Activated CD4-positive, alpha-beta T cell treated with anti-CD3 and anti-CD28 coated beads, Interleukin-10, Interleukin-2, amounts not matched to agents 100 ng/mL and 50 ng/mL, durations not matched to agents 16 hours and 8 hours (primary cell): ENCODE results near the gene MIPOL1.
"Not testable (repeated sequence)": the region's sequence is repeated elsewhere in the genome, so short reads cannot be mapped to it uniquely, and the experiment has no call there.

Experiments used
- DNase-seq: peaks from one replicate; pipeline ENCODE4 v3.0.0-alpha.2; 2020

MIPOL1 gene

DNA sequence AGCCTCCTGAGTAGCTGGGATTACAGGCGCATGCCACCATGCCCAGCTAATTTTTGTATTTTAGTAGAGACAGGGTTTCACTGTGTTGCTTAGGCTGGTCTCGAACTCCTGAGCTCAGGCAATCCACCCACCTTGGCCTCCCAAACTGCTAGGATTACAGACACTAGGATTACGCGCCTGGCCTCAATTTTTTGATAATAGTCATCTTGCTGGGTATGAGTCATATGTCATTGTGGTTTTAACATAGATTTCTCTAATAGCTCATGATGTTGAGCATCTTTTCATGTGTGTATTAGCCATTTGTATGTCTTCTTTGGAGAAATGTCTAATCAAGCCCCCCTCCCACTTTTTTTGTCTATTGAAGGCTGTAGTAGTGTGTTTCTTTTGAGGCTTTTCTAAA, 38.3 kb downstream of the MIPOL1 start:
- DNase-seq: not testable (repeated sequence)

DNA sequence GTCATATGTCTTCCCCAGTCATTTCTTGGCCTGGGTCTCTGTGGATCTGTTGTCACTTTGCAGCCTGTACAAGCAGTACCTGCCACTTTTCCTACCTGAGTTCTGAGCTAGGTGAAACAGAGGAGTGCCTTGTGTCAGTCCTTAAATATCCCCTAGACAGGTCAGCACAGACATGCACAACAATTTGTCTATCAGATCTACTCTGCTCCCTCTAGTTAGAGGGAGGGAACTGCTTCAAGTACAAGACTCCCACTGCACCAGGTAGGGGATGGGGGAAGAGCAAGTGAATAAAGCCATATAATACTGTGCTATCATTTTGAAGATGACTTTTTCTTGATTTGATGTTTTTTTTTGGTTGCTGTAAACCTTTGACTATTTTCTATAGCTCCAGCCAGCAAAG, 39.4 kb downstream of the MIPOL1 start:
- no peak for DNase-seq

DNA sequence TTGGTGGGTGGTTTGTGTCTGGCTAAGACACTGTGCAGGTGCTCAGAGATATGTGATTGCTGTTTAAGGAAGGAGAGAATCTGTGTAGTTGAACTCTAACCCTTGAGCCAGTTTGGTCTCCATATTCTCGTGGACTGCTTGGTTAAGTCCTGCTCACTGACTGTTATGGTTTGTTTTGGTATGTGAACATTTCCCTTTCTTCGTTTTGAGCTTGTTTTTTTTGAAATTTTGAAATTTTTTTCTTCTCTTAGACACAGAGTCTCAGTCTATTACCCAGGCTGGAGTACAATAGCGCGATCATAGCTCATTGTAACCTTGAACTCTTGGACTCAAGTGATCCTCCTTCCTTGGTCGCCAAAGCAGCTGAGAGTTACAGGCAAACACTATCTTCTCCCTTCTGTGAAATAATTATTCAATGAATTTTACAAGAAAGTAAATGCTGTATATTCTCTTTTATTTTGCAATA, 40.0 kb downstream of the MIPOL1 start:
- no peak for DNase-seq

DNA sequence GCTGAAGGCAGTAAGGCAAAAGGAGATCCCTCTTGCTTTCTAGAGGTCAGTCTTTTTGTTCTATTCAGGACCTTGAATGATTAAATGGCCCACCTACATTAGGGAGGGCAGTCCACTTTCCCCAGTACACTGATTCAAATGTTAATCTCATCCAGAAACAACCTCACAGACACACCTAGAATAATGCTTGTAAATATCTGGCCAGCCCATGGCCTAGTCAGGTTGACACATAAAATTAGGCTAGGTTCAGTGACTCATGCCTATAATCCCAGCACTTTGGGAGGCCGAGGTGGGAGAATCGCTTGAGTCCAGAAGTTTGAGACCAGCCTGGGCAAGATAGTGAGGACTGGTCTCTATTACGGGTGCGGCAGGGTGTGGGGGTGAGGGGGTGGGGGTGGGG, 43.5 kb downstream of the MIPOL1 start:
- no peak for DNase-seq

DNA sequence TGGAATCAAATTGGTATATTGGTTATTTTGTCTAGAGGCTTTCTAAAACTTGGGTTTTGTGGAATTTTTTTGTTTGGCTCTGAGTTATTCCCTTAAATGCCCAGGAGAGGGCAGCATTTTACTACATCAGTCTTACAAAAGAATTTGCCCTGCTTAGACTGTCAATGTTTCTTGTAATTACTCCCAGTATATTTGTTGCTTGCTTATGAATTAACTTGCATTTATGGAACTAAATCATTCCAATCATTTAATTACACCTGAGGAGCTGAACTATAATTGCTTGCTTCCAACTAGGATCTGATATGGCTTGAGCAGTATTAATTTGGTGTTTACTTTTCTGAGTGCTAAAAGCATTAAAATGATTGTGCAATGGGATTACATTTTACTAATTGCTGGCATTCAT, 48.7 kb downstream of the MIPOL1 start:
- DNase-seq: peak; percentile 7

DNA sequence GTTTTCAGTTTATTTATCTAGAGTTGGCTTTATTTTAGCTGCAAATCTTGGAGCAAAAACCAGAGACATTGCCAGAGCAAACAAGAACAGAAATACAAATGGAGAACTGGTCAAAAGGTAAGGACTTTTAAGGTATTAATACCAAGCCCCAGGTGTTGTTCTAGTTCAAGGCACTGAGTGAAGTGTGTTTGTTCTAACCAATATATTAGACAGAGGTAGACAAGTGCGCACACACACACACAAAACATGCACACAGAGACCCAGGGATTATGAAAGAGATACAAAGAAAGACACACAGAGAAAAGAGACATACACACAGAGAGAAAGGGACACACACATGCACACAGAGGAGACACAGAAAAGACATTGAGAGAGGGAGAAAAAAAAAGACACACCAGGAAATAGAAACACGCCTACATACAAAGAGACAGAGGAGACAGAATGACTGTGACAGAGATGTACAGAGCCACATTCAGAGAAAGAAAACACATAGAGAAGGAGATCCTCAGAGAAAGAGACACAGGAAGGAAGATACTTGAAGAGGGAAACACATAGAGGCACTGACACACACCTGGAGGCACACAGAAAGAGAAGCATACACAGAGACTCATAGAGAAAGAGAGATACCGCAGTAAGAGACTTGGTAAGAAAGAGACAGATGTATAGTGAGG, 50.2 kb downstream of the MIPOL1 start:
- no peak for DNase-seq

DNA sequence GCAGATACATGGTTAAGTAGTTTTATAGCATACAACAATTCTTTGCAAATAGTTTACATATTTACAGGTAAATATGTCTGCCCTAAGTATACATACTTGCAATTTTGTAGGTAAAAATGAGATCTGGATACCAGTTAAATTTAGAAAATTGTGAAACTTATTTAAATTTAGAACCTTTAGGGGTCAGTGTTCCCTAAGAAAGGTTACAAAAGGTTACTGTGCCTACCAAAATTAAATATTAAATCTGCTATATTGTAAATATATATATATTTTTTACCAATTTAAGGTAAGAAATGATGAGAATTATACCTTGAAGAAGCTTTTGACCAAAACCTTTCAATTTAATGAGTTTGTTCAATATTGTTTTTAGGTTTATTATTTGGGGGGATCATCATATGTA, 54.0 kb downstream of the MIPOL1 start:
- no peak for DNase-seq

DNA sequence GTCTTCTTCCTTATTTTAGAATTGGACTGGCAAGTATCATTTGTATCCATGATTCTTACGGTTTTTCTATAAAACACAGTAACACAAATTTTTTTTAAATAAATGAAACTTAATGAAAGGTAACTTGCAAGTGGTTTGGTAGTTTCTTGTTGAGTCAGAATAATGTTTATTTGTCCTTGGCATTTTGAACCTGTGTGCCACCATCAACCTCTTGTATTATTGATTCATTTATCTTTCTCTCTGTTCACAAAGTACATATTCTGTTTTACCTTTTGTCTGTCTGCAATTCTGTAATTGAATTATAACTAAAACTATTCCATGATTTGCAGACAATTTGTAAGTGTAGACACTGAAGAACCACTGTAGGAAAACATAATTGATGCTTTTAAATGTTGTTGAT, 54.7 kb downstream of the MIPOL1 start:
- DNase-seq: no peak

DNA sequence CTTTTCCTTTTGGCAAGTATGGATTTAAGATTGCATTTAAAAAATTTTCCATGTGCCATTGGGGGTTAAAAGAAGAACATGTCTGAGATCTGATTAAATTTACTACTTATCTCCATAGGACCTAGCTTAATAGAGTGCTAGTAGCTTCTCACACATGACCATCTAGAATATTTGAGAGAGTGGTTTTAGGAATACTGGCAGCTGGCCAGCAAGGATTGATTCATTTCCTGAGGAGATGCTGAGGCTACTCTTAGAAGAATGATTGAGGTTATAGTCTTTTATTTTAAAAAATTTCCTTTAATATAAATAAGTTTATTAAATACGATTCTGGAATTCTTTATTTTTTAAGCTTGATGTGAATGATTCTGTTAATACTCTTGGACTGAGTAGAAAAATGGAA, 56.2 kb downstream of the MIPOL1 start:
- no peak for DNase-seq

DNA sequence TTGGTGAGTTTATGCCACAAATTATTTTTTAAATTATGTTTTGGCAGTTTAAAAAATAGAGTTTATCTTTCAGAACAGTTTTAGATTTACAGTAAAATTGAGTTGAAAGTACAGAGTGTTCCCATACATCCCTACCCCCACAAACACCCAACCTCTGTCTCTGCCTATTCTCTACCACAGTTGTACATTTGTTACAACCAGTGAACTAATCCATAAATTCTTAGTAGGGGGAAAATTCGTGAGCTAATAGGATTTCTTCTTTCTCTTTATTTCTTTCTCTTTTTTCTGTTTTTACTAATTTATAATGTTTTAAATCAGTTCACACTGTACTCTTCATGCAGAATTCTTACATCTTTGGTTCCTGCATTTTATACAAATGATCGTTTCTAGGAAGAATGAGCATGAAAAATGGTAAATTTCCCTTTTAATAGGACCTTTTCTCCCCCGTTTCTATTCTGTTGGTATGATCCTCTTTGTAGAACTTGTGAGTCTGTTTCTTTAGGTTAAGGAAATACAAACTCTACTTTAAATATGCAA, 56.7 kb downstream of the MIPOL1 start:
- no peak for DNase-seq

DNA sequence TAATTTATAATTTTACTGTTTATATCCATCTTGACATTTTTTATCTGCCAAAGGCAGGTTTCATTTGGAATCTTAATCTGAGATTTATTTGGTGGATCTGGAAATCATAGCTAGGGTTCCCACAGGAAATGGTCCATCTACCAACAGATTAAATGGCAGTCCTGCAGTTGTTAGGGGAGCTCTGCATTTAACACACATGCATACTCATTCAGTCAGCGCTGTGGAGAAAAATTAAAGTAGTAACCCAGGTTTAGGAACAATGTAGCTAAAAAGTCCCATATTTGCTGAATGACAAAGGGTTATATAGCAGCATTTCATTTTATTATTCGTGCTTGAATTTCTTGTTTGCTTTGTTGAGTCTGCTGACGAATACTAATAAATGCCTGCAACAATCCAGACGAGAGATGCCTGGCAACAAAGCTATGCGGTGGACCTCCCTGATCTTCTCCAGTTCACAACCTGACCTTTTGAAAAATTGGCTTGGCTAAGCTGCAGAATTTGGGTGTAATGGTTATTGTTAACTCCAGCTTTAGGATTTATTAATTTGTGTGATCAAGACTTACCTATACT, 59.8 kb downstream of the MIPOL1 start:
- no peak for DNase-seq

DNA sequence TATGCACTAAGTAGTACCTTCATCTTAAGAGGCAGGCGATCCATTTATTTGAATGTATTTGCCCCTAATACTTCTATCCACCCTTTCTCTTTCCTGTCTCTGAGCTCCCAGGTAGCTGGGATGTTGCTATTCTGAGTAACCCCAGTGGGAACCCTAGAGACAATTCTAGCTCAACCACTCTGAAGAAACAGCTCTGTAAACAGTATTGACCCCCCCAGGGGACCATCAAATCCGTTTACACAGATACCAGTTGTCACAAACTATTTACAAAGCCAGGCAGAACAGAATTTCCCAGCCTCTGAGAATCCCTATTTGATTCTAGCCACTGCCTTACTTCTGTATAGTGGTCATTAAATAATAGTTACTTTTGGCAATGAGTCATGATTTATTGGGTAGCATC, 64.9 kb downstream of the MIPOL1 start:
- DNase-seq: no peak

DNA sequence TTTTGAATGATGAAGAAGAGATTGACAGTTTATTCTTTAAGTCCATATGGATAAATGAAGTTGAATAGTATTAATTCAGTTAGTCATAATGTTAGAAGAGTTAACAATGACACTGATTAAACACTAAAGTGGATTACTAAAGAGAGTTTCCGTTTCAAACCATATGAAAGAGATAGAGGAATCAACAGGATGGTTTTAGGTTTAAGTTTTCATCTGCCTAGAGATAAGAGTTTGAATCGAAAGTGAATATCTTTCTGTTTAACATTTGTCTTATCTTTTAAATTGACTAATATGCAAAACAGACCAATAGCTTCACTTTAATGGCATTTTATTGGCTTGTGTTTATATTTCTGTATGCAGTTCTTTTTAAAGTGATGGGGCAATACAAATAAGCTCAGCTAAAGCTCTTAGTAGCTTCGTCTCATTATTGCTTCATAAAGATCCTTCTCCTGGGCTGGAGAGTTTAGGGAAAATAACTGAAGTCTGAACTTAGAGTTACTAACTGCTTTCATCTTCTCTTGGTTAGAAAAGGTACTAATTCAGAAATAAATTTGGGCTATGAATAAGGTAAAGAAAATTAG, 66.0 kb downstream of the MIPOL1 start:
- no peak for DNase-seq

DNA sequence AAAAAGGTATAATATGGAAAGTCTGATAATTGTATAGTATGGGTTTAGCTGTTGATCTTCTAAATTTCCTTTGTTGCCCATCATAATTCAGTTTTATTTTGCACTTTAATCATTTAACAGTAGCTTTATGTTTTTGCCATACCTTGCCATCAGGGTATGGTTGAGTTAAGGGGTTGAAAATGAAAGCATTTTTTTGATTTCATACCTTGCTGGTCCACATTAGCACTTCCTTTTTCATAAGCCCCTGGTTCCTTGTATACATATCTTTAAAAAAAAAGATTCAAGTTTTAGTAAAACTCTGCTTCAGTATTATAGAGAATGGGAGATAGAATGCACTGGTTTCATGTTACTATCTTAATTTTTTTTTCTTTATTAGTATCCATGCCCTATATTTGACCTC, 71.1 kb downstream of the MIPOL1 start:
- no peak for DNase-seq

DNA sequence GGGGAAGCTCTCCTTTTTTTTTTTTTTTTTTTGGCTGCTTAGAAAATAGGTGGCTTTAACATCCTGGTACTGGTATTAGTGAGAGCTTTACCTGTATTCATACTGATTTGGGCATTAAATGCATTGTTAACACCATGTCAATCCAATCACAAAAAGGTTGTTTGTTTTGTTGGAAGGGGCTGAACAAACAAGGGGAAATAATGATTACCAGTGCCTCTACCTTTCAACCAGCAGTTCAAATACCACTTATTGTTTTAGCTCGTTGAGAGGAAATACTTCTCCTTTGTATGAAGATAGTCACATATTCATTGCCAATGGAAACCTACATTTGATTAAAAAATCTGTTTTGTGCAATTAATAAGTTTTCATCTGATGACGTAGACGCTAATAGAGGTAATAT, 72.9 kb downstream of the MIPOL1 start:
- DNase-seq: no peak

DNA sequence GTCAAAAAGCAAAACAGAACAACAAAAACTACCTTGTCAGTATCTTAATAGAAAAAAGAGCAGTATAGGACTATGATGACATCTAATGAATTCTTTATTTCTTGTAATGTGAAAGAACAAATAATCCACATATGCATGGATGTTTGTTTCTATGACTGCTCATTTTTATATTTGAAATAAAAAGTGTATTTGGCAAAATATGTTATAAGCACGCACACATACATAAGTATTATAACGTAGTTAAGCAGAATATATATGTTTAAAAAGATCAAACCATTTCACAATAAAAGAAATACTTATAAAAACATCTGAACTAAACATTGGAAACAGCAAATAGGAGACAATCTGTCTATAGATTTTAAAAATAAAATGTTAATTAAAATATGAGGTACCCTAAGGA, 74.8 kb downstream of the MIPOL1 start:
- DNase-seq: no peak

DNA sequence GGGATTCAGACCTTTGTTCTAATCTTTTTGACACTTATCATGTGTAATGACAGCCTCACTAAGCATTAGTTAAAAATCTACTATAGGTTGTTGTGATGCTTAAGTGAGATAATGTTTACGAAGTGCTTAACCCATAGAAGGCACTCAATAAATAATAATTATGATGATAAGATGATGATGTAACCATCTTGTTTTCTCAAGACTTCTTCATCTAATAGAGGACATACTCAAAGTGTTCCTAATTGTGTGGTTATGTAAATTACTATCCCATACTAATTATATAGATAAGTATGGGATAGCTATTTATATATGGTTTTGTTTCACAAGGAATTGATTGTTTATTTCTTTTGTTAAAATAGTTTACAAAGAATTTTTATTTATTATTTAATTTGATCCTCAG, 76.9 kb downstream of the MIPOL1 start:
- DNase-seq: no peak

DNA sequence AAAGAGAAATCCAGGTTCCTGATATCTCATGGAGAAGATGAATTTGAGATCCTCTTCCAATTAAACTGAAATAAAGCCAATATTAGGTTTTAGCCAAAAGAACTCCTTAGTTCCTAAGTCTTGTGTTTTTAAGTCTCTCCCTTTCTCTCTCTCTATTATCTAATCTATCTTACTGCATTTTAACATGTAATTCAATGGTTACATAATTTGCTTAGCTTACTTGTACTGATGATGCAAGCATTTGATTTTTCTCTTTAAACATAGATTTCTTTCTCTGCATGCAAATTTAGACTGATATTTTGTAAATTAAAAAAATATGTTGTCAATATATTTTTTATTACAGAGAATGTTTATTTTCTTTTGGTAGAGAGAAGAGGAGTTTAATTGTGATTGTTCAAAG, 78.2 kb downstream of the MIPOL1 start:
- DNase-seq: no peak

DNA sequence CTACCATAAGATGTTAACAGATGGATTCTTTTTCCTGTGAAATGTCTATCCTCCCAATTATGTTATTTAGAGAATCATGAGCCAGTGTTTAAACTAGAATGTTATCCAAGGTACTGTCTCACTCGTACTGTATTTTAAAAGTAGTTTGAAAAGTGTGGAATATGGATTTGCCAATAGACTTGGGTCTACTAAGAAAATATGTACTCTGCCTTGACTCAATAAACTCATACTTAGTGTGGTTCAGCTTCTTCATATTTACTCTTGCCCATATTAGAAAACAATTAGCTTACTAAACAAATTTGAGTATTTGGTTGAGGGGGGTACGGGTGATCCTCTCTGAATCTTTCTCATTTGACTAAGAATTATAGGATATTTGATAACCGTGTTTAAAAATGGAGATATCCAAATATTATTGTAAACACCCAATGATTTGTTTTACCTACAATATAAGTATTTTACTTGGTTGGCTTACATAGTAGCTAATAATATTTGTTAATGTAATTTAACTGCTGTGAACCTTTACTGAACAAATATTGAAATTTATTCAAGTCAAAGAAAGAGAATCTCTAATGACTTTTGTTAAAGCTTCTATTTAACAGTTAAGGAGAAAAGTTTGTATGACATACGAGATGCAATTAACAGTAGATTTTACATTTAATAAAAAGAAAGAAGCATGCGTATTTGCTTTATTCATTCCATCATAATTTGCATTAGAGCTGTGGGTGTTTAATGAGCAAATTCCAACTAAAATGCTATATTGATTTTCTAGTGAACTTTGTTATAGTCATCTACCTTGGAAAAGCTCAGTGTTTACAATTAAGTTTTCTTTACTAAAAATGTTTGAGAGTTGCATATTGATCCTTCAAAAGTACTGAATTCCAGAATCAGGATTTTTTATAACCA, 81.2 kb downstream of the MIPOL1 start:
- no peak for DNase-seq

DNA sequence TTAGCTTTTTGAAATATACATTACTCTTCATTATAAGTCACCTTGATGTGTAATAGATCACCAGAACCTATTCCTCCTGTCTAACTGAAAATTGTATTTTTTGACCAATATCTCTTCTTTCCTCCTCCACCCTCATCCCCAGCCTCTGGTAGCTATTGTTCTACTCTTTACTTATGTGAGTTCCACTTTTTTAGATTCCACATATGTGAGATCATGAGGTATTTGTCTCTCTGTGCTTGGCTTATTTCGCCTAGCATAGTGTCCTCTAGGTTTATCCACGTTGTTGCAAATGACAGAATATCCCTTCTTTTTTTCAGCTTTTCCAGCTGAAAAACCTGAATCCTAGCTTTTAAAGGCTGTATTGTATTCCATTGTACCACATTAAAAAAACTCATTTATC, 82.1 kb downstream of the MIPOL1 start:
- DNase-seq: no peak

DNA sequence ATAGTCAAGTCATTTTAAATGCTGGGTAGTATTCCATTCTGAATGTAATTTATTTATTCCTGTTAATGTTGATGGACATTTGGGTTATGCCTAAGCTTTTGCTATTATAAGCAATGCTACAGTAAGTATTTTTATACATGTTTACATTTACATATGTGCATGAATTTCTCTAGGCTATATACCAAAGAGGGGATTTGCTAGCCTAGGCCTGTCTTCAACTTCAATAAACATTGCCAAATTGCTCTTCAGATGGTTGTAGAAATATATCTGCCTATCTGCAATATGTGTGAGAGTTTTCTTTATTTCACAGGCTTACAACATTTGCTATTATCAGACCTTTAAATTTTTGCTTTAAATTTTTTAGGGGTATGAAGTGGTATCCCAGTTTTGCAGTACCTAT, 87.0 kb downstream of the MIPOL1 start:
- DNase-seq: no peak

DNA sequence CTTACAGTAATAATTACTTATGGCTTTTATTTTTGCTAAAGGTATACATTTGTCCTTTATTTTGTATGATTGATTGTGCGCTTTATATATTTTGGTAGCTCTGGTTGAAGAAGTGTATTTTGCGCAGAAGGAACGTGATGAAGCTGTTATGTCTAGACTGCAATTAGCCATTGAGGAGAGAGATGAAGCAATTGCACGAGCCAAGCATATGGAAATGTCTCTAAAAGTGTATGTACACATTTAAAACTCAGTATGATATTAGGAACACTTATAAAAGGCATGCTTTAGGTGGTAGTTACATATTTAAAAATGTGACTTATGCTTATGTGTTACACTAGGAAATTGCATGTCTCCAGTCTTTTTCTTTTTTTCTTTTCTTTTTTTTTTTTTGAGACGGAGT, 87.5 kb downstream of the MIPOL1 start:
- no peak for DNase-seq

DNA sequence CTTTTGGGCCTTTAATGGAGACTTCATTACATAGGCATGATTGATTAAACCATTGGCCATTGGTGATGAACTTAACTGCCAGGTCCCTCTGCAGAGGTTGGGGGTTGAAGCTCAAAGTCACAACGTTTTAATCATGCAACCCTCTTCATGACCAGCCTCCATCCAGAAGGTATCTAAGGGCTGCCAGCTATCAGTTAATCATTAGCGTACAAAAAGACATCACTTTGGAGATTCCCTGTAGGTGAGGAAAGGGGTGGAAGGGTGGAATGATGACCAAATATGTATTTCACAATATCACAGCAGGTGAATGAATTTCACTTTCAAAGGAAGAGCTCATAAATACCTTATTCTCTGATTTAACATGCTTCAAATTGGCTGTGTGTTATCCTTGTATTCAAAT, 92.0 kb downstream of the MIPOL1 start:
- DNase-seq: no peak
